Islet precursor cell (in vitro differentiated cells): ENCODE measurements around the gene SERINC1.
"Not testable (repeated sequence)": the region's sequence is repeated elsewhere in the genome, so short reads cannot be mapped to it uniquely, and the experiment has no call there.

Experiments used
- DNase-seq: peaks from one replicate; pipeline ENCODE4 v3.0.0-alpha.2; 2018

Gene SERINC1

GRCh38 chr6:122471107-122472021 lies at the start of gene SERINC1:
Gene SERINC1 (minus strand): TSS chr6:122471807. CDS start chr6:122471737, 70 bp downstream.
- peak; percentile 97 for DNase-seq

DNA sequence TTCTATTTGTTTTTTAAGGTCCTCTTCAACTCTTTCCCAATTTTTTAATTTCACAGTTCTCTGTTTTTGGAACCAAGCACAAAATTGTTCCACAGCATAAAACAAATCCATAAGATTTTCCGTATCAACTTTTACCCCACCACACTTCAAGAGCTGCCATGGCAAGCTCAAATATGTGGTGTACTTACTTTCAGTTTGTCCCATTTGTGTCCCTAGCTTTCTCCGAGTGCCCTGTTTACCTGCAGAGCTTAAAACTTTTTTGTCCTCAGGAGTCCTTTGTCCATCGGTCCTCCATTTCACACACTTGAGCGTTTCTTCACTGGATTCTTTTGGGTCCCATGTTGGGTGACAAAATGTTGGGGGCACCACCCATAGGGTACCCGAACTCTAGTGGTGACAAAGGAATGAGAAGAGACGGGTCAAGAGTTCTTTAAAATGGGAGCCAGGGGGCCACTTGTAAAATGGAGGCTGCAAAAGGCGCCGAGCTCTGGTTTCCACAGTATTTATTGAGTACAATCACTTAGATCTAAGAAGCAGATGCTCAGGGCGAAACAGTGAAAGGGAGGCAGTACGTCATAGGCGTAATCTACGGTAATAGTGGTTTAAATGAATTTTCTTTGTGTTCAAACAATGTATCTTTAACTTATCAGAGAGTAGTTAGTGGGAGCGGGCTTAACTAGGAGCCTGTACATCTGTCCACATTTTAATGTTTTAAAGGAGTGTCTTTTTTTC lies 39.8 kb upstream of the SERINC1 start:
- no peak for DNase-seq

DNA sequence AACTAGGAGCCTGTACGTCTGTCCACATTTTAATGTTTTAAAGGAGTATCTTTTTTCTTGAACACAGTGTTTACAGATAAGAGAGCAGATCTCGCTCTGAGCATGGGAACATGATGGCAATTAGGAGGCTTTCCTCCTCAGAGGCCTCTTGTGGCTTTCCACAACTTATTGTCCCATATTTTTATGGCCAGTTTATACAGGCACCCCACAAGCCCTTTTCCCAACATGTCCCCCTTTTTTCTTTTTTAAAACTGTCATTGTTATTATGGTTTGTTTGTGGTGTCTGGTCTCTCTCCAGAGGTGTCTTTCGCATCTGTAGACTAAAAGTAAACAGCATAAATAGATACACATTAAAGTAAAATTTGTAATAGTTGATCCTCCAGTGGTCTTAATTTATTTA lies 33.6 kb upstream of the SERINC1 start:
- DNase-seq = not testable (repeated sequence)

DNA sequence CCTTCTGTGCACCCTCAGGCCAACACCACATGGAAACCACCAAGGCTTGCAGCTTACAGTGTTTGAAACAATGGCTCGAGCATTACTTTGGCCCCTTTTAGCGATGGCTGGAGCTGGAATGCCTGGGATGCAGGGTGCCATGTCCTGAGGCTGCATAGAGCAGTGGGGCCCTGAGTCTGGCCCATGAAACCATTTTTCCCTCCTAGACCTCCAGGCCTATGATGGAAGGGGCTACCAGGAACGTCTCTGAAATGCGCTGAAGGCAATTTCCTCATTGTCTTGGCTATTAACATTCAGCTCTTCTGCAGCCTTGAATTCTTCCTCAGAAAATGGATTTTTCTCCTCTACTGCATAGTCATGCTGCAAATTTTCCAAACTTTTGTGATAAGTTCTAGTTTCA lies 29.9 kb upstream of the SERINC1 start:
- no peak for DNase-seq

GRCh38 chr6:122495612-122496011 lies 24.0 kb upstream of the SERINC1 start:
- no peak for DNase-seq

DNA sequence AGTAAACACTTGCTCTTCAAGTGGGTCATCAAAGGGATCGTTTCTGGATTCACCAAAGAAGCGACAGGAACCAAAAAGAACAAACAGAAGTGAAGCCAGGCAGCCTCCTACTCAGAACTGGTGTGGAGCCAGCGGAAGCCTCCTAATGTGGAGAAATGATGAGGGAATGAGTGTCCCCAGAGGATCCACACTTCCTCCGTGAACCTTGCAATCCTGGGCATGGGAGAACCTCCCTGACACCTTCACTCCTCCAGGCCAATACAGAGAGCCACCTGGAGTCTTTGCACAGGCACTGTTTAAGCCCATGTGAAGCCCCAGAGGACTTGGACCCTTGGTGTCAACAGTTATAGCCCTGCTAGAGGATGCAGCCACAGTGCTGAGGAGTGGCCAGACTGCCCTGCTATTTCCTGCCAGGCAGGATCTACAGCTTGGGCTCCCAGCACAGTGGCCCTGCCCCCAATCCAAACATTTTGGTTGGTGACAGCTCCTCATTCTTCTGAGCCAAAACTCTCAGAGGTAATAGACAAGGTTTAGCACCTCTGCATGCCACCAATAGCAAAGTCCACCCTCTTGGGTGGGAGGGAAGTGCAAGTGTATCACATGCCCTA lies 23.2 kb upstream of the SERINC1 start:
- no peak for DNase-seq

DNA sequence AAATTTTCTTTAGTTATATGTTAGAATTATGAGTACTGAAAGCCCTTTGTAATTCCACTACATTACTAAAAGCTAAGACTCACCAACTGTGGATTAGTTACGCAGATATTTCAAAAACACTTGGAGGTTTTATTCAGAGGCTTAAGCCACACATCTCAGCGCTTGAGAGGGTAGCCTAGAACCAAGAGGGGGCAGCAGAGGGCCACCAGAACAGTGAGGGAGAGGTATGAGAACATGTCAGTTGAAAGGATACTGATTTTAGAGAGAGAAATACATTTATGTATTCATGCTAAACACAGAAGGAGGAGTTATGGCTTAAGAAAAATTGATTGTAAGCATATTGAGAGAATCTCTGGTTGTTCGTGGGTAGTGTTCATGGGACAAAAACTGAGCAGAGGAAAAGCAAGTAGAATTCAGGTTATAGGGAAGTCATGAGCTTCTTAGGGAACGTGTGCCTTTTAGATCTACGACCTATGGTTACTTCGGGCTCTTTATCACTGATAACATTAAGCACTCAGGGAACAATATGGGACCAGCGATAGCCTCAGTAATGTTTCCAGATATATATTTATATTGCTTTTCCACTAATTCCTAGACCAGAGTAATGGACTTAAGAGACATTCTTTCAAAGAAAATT lies 20.4 kb upstream of the SERINC1 start:
- no peak for DNase-seq

DNA sequence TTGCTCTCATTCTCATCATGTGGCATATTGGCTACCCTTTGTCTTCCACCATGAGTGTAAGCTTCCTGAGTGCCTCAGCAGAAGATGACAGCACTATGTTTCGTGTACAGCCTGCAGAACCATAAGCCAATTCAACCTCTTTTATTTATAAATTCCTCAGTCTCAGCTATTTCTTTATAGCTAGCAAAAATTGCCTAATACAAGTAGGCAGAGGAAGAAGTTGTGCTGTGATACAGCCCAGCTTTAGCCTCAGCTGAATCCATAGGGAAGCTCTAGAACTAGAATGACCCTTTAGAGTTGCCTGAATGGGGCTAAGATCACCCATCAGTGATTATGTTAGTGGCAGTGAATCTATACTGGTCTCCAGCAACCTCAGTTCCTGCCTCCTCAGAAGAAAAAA lies 19.0 kb upstream of the SERINC1 start:
- DNase-seq = no peak

GRCh38 chr6:122484760-122485159 lies 13.2 kb upstream of the SERINC1 start:
- DNase-seq = no peak

DNA sequence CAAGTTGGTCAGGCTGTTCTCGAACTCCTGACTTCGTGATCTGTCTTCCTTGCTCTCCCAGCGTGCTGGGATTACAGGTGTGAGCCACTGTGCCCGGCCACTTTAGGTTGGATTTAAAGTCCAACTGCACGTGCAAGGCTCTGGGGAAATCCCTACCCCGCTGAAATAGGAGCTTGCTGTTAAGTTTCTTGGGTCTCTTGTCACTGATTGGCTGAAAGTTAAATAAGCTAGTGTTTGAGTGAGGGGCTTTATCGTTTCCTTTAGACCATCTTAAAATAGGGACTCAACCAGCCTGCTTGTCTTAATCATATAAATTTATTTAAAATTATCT lies 11.1 kb upstream of the SERINC1 start:
- DNase-seq = peak; percentile 70

GRCh38 chr6:122476131-122476530 lies 4.5 kb upstream of the SERINC1 start:
- DNase-seq = no peak

GRCh38 chr6:122472022-122472340 lies 374 bp upstream of the SERINC1 start:
- no peak for DNase-seq

DNA sequence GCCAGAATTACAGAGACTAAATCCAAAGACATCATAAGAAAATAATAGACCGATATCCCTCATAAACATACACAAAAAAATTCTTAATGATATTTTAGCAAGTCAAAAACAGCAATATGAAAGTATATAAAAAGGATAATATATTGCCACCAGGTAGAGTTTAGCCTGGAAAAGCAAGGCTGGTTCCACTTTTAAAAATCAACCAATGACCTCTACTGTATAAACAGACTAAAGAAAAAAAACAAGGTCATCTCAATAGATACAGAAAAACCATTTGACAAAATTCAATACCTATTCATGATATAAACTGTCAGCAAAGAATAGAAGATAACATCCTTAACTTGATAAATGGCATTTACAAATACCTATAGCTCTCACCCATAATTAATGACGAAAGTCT lies 9.7 kb downstream of the SERINC1 start:
- no peak for DNase-seq

DNA sequence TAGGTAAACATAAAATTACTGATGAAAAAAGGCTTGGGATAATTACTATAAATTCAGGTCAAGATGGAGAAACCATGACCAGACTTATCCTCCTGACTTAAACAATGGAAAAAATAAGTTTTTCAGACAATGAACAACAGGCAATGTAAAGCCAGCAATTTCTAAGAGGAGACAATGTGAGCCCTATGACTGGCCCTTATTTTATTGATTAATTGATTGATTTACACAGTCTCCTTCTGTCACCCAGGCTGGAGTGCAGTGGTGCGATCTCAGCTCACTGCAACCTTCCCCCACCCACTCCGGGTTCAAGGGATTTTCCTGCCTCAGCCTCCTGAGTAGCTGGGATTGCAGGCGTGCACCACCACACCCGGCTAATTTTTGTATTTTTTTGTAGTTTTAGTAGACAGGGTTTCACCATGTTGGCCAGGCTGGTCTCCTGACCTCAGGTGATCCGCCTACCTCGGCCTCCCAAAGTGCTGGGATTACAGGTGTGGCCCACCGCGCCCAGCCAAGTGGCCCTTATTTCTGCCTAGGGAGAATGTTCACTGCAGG lies 11.7 kb downstream of the SERINC1 start:
- not testable (repeated sequence) for DNase-seq

DNA sequence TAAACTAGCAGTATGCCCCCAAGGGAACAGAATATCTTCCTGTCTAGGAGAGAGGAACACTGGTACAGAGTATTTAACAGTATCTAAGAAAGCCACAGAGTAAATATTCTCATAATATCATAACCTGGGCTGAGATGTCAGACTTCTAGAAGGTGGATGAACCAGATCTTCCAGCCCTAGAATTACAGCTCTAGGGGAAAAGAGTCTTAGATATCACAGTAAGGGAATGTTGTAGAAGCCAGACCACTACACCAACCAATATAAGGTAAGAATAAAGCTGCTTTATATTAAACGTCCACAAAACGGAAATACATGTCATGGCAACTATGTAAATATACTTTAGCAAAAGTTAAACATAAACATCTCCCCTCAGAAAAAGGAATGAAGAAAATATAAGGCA lies 12.4 kb downstream of the SERINC1 start:
- DNase-seq = no peak

DNA sequence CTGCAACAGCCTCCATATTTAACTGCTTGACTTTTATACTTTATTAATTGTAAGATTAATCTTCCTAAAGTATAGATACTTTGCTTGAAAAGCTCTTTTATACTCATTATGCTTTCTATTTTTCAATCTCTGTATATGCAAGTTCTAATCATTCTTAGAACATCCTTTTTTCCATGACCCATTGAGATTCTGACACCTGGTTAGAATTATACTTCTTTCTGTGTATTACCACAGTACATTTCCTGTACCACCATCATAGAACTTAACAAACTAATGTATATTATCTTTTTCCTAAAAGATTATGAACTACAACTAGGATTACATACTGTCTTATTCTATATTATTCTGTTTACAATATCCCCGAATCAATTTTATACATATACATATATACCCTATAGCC lies 13.5 kb downstream of the SERINC1 start:
- DNase-seq = no peak

- DNase-seq = not testable (repeated sequence)
These were observed 16.5 kb downstream of the SERINC1 start for GRCh38 chr6:122455116-122455515.

- DNase-seq = no peak
These were observed 16.9 kb downstream of the SERINC1 start for GRCh38 chr6:122454673-122455072.

DNA sequence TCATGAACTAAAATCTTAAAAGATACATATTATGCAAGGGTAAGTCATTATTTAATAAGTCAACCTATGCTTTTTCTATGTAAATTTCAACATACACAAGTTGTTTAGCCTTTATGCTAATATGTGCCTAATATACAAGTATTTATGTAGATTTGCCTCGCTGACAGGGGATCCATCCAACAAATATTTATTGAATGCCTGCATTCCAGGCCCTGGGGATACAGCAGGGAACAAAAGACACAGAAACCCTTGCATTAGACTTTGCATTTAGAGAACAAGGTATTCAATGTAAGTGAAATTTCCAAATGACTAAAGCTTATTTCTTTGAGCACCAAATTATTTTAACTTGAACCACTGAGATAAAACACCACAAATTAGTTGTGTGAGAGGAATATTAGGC lies 19.1 kb downstream of the SERINC1 start:
- DNase-seq = no peak

DNA sequence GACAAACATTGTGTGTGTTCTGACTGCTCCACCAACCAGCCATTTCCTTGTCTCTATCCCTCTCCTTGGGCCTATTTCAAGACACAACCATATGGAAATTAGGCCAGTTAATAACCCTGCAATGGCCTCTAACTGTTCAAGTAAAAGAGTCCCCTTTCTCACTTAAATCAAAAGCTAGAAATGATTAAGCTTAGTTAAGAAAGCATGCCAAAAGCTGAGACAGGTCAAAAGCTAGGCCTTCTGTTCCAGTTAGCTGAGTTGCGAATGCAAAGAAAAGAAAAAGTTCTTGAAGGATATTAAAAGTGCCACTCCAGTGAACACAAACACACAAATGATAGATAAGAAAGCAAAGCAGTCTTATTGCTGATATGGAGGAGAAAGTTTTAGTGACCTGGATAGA lies 22.5 kb downstream of the SERINC1 start:
- DNase-seq = no peak

- no peak for DNase-seq
These were observed 26.3 kb downstream of the SERINC1 start for GRCh38 chr6:122445274-122445673.

DNA sequence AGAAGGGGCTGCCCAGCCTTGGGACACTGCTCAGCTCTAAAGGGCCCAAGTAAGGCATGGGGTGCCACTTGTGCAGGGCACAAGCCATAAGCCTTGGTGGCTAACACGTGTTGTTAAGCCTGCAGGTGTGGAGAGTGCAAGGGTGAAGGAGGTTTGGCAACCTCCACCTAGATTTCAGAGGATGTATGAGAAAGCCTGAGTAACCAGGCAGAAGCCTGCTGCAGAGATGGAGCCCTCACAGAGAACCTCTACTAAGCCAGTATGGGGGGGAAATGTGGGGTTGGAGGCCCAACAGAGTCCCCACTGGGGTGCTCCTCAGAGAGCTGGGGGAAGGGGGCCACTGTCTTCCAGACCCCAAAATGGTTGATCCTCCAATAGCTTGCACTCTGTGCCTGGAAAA lies 32.6 kb downstream of the SERINC1 start:
- DNase-seq = no peak

DNA sequence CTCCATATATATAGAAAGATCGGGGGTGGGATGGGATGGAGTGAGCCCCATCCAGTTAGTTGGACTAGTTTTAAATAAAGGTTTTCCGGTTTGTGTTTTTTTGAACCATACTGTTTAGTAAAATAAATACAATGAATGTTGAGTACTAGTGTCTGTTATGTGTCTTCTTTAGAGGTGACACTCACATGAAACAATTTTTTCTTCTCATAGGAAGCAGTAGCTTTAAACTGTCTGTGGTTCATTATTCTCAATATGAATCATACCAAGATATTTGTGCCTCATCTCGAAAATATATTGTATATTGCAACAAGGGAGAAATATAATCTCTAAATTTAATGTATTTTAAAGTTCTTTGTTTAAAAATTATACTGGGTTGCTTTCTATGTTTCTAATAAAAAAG lies 38.8 kb downstream of the SERINC1 start:
- DNase-seq = no peak
